CD4-positive, alpha-beta memory T cell (primary cell): ENCODE data around the gene AXDND1. TPM values are rescaled to one million over a fixed set of nuclear protein-coding genes. Genes with fewer than 3 reads are reported as not detected.

Source experiments
- CTCF ChIA-PET: fragments of 350-600 bp; sonication (Branson Sonifier 250); formaldehyde crosslinking; loops from one replicate; lab custom pipeline; 2021; ENCODE audit warnings: inconsistent platforms; ENCODE audit not compliant: partially characterized antibody; lab: Charles Lee
- POLR2A ChIA-PET: fragments of 350-600 bp; sonication (Branson Sonifier 250); formaldehyde crosslinking; loops from one replicate; lab custom pipeline; 2021; ENCODE audit not compliant: partially characterized antibody; lab: Charles Lee
- DNase-seq, 5 donors: peaks; one replicate each; pipeline versions ENCODE4 v3.0.0 to v3.0.0-alpha.2; 2020 to 2022; ENCODE audit warnings: mixed read lengths in 1 of 5
- H3K27ac ChIP-seq: one replicate; pipeline ENCODE4 v1.7.0; 2013; ENCODE audit warnings: low read depth, low read length
- H3K27me3 ChIP-seq: 2 replicates; pipeline ENCODE4 v1.7.0; 2013; ENCODE audit warnings: mild to moderate bottlenecking, low read length, moderate library complexity; ENCODE audit not compliant: insufficient read depth
- H3K36me3 ChIP-seq: 2 replicates; pipeline ENCODE4 v1.7.0; 2013; ENCODE audit warnings: mild to moderate bottlenecking, low read length, moderate library complexity; ENCODE audit not compliant: insufficient read depth
- H3K4me1 ChIP-seq: 2 replicates; pipeline ENCODE4 v1.7.0; 2013; ENCODE audit warnings: mild to moderate bottlenecking, low read length, moderate library complexity; ENCODE audit not compliant: insufficient read depth
- H3K4me3 ChIP-seq, 2 donors: one replicate each; pipeline ENCODE4 v1.7.0; 2013; ENCODE audit warnings: low read length in 2 of 2, mild to moderate bottlenecking in 1 of 2
- H3K9me3 ChIP-seq, 2 donors: one replicate each; pipeline ENCODE4 v1.7.0; 2013; ENCODE audit warnings: low read length in 2 of 2, control low read depth in 1 of 2; ENCODE audit not compliant: control insufficient read depth in 1 of 2
- H3K27ac Mint-ChIP-seq, 7 donors: one replicate each; pipeline ENCODE4 v1.8.0; 2020 to 2021; ENCODE audit warnings: mixed read lengths in 7 of 7, mild to moderate bottlenecking in 6 of 7, inconsistent platforms in 3 of 7, moderate library complexity in 3 of 7
- H3K27me3 Mint-ChIP-seq, 2 donors: one replicate each; pipeline ENCODE4 v1.8.0; 2020 to 2021; ENCODE audit warnings: mixed read lengths in 2 of 2
- H3K36me3 Mint-ChIP-seq, 2 donors: one replicate each; pipeline ENCODE4 v1.8.0; 2020 to 2021; ENCODE audit warnings: mixed read lengths in 2 of 2, inconsistent platforms in 1 of 2, mild to moderate bottlenecking in 1 of 2
- H3K4me1 Mint-ChIP-seq, 4 donors: one replicate each; pipeline ENCODE4 v1.8.0; 2020 to 2021; ENCODE audit warnings: mixed read lengths in 4 of 4, mild to moderate bottlenecking in 1 of 4
- H3K4me3 Mint-ChIP-seq, 8 donors: one replicate each; pipeline ENCODE4 v1.8.0; 2020 to 2021; ENCODE audit warnings: mixed read lengths in 8 of 8, mild to moderate bottlenecking in 7 of 8, moderate library complexity in 6 of 8, inconsistent platforms in 3 of 8
- H3K9me3 Mint-ChIP-seq, 8 donors: one replicate each; pipeline ENCODE4 v1.8.0; 2020 to 2021; ENCODE audit warnings: mixed read lengths in 8 of 8, mild to moderate bottlenecking in 5 of 8, inconsistent platforms in 3 of 8, moderate library complexity in 1 of 8
- intact Hi-C: fragments of 100-400 bp; cut with micrococcal nuclease; formaldehyde crosslinking; loops from one replicate; pipeline ENCODE4 v1.15.1; 2023
- polyA plus RNA-seq, 2 donors: library from polyadenylated mRNA; unstranded; fragments of 300-500 nt; fragmentation: Illumina TruSeq; gene quantifications; one replicate each; pipeline ENCODE4 v1.2.3, GENCODE V29; 2021
- total RNA-seq, 2 experiments: library from RNA; stranded (reverse); gene quantifications; one replicate each; pipeline ENCODE4 v1.2.3, GENCODE V29; 2021

AXDND1 gene
- total and polyA plus RNA-seq, 4 experiments from 2014 or later, result 0.44 to 1.3 TPM; not detected in 2

DNA sequence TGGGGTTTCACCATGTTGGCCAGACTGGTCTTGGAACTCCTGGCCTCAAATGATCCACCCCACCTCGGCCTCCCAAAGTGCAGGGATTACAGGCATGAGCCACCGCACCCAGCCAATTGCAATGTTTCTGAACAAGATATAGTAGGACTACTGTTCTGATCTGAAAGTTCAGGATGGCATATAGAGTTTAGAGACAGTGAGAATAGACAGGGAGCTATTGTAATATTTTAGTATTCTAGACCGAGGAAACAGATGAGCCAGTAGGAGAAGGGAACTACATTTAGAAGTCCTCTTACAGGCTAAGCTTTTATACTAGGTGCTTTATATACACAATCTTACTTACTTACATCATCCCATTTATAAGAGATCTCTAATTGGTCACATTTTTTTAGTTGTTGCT, 39.0 kb upstream of the AXDND1 start:
- H3K27me3 Mint-ChIP-seq, result no peaks in the 10 kb centered on the region
- peaks cover 16 to 27% (median 24%) of the 10 kb centered on the region in 4 donors for H3K4me1 Mint-ChIP-seq
- peaks cover 0 to 1% (median 0%) of the 10 kb centered on the region in 8 donors for H3K9me3 Mint-ChIP-seq
- POLR2A ChIA-PET, result interaction anchor here (1.1 to 1.4 kb wide), 2 partner anchors 14 to 33 kb away, joined by 3 read pairs; partner anchors contain the start of gene SOAT1
- H3K4me1 ChIP-seq, result no peaks in the 10 kb centered on the region
- no peaks in the 10 kb centered on the region for H3K9me3 ChIP-seq
- H3K4me3 Mint-ChIP-seq, result no peak overlapping the region
- no peaks in the 10 kb centered on the region for H3K27me3 ChIP-seq
- DNase-seq, result no peak
- intact Hi-C loops, result no loop called here
- CTCF ChIA-PET, result interaction anchor here (0.6 to 1.7 kb wide), 3 partner anchors 17 to 82 kb away, joined by 3 to 4 read pairs (median 4); no protein-coding TSS in a partner anchor
- H3K4me3 ChIP-seq, result no peak overlapping the region
- H3K27ac Mint-ChIP-seq, result no peak overlapping the region
- H3K36me3 ChIP-seq, result peaks cover 5% of the 10 kb centered on the region
- no peak overlapping the region for H3K27ac ChIP-seq
- H3K36me3 Mint-ChIP-seq, result peaks cover 56 to 63% of the 10 kb centered on the region in 2 donors

DNA sequence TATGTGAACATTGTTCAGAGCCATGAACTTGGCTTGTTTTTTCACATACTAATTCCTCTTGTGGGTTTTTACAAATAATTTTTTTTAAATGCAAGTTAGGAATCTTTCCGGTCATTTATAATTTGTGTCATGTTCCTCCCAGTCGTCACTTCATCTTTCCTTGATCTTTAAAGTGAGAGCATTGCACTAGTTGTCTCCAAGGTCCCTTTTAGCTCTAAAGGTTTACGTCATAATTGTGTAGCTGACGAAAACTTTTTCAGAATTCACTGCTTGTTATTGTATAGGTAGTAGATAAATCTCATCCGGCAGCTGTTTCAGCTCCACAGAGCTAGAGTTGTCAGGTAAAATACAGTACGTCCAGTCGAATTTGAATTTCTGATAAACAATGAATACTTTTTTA, 38.6 kb upstream of the AXDND1 start:
- DNase-seq, result no peak
- Histone ChIP-seq H3K9me3 (no peaks in the 10 kb centered on the region), H3K27ac (no peak overlapping the region), H3K36me3 (peaks cover 5% of the 10 kb centered on the region), H3K4me3 (no peak overlapping the region), H3K4me1 (no peaks in the 10 kb centered on the region), H3K27me3 (no peaks in the 10 kb centered on the region)
- H3K27me3 Mint-ChIP-seq, result no peaks in the 10 kb centered on the region
- ChIA-PET POLR2A (interaction anchor here (1.1 to 1.4 kb wide), 2 partner anchors 14 to 33 kb away, joined by 3 read pairs; partner anchors contain the start of gene SOAT1), CTCF (interaction anchor here (0.9 to 1.7 kb wide), 3 partner anchors 18 to 23 kb away, joined by 3 to 4 read pairs (median 4); no protein-coding TSS in a partner anchor)
- no peaks in the 10 kb centered on the region for H3K9me3 Mint-ChIP-seq
- H3K36me3 Mint-ChIP-seq, result peaks cover 51 to 63% of the 10 kb centered on the region in 2 donors
- peaks cover 13 to 24% (median 21%) of the 10 kb centered on the region in 4 donors for H3K4me1 Mint-ChIP-seq
- peak overlapping the region in 1 of 7 donors; percentile 68 for H3K27ac Mint-ChIP-seq
- intact Hi-C loops, result no loop called here
- no peak overlapping the region for H3K4me3 Mint-ChIP-seq

DNA sequence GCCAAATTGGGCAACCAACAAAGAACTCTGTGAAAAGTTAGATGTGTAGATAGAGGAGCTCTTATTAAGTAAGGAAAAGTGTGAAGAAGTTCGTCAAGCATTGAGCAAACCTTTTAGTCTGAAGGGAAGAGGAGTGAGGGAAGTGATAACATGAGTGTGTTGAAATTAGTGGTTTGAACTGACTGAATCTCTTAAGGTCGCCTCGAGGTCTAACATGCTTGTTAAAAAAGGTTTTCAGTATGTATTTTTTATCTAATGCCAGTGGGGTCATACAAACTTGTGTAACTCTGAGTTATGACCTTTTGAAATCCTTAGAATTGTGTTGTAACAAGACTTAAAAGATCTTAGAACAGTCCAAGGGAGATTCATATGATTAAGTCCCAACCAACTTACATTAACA, 38.1 kb upstream of the AXDND1 start:
- intact Hi-C loops, result no loop called here
- Mint-ChIP-seq H3K4me3 (no peak overlapping the region), H3K36me3 (peaks cover 47 to 59% of the 10 kb centered on the region in 2 donors), H3K4me1 (peaks cover 8 to 23% (median 20%) of the 10 kb centered on the region in 4 donors), H3K9me3 (no peaks in the 10 kb centered on the region), H3K27ac (no peak overlapping the region), H3K27me3 (no peaks in the 10 kb centered on the region)
- Histone ChIP-seq H3K36me3 (peaks cover 5% of the 10 kb centered on the region), H3K27me3 (no peaks in the 10 kb centered on the region), H3K9me3 (no peaks in the 10 kb centered on the region), H3K27ac (no peak overlapping the region), H3K4me3 (no peak overlapping the region), H3K4me1 (no peaks in the 10 kb centered on the region)
- ChIA-PET POLR2A (interaction anchor here (0.6 to 1.4 kb wide), 3 partner anchors 13 to 199 kb away, joined by 3 to 5 read pairs (median 3); partner anchors contain the start of gene SOAT1), CTCF (interaction anchor here (0.9 to 1.7 kb wide), 4 partner anchors 18 to 30 kb away, joined by 3 to 4 read pairs (median 4); no protein-coding TSS in a partner anchor)
- no peak for DNase-seq

DNA sequence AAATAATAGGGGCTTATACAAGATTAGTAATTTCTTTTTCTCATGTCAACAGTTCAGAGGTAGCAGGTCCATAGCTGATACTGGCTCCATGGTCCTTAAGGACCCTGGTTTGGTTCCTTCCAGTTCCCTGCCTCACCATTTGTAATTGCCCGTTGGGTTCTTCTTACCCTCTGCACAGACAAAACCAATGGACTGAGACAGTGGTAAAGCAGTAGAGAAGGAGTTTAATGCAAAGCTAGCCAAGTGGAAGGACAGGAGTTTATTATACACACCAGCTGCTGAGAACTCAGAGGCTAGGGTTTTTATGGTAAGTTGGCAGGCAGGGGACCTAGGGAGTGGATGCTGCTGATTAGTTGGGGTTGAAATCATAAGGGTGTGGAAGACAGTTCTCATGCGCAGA, 35.9 kb upstream of the AXDND1 start:
- Histone ChIP-seq H3K4me3 (no peak overlapping the region), H3K36me3 (peaks cover 5% of the 10 kb centered on the region), H3K27ac (no peak overlapping the region), H3K27me3 (no peaks in the 10 kb centered on the region), H3K9me3 (no peaks in the 10 kb centered on the region), H3K4me1 (no peaks in the 10 kb centered on the region)
- no peaks in the 10 kb centered on the region for H3K9me3 Mint-ChIP-seq
- POLR2A ChIA-PET, result no interaction called here
- peaks cover 7 to 25% (median 19%) of the 10 kb centered on the region in 4 donors for H3K4me1 Mint-ChIP-seq
- H3K27ac Mint-ChIP-seq, result peak overlapping the region in 5 of 7 donors; percentile 1 to 54 (median 17)
- CTCF ChIA-PET, result no interaction called here
- H3K36me3 Mint-ChIP-seq, result peaks cover 42 to 49% of the 10 kb centered on the region in 2 donors
- intact Hi-C loops, result no loop called here
- DNase-seq, result no peak
- no peaks in the 10 kb centered on the region for H3K27me3 Mint-ChIP-seq
- H3K4me3 Mint-ChIP-seq, result no peak overlapping the region

DNA sequence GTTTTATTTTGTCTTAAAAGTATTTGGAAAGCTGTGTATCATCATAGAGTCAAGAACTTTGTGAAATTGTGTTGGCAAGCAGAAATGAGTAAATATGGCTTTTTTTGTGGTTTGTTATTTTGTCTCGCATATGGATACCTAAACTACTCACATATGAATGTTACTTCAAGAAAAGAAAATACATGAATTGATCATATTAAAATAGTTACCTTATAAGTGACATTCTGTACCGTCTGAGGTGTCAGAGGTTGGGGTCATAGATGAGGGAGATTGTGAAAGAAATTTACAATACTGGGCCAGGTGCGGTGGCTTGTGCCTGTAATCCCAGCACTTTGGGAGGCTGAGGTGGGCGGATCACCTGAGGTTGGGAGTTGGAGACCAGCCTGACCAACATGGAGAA, 31.3 kb upstream of the AXDND1 start:
- Histone ChIP-seq H3K4me3 (no peak overlapping the region), H3K27ac (no peak overlapping the region), H3K27me3 (no peaks in the 10 kb centered on the region), H3K36me3 (peaks cover 6% of the 10 kb centered on the region), H3K9me3 (no peaks in the 10 kb centered on the region), H3K4me1 (no peaks in the 10 kb centered on the region)
- DNase-seq, result no peak
- Mint-ChIP-seq H3K4me1 (peaks cover 7 to 25% (median 17%) of the 10 kb centered on the region in 4 donors), H3K4me3 (no peak overlapping the region), H3K27me3 (no peaks in the 10 kb centered on the region), H3K9me3 (no peaks in the 10 kb centered on the region), H3K27ac (peak overlapping the region in 4 of 7 donors; percentile 3 to 64 (median 22)), H3K36me3 (peaks cover 28 to 55% of the 10 kb centered on the region in 2 donors)
- intact Hi-C loops, result no loop called here
- ChIA-PET POLR2A (no interaction called here), CTCF (interaction anchor here (0.5 kb wide), 1 partner anchor 17 kb away, joined by 3 read pairs; no protein-coding TSS in a partner anchor)

DNA sequence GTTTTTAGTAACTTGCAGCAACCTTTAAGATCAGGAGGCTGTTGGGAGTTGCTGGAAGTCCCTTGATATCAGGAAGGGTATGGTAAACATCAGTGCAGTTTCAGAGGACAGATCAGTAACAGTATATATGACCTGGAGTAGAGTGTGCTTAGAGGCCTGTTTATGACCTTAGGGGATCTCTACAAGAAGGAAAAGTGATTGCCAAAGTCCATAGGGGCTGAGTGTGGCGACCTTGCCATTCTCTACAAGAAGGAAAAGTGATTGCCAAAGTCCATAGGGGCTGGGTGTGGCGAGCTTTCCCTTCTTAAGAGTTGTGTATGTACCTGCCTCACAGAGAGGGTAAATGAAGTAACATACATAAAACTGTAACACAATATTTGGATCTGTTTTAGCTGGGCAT, 28.5 kb upstream of the AXDND1 start:
- no peak overlapping the region for H3K4me3 Mint-ChIP-seq
- POLR2A ChIA-PET, result no interaction called here

DNA sequence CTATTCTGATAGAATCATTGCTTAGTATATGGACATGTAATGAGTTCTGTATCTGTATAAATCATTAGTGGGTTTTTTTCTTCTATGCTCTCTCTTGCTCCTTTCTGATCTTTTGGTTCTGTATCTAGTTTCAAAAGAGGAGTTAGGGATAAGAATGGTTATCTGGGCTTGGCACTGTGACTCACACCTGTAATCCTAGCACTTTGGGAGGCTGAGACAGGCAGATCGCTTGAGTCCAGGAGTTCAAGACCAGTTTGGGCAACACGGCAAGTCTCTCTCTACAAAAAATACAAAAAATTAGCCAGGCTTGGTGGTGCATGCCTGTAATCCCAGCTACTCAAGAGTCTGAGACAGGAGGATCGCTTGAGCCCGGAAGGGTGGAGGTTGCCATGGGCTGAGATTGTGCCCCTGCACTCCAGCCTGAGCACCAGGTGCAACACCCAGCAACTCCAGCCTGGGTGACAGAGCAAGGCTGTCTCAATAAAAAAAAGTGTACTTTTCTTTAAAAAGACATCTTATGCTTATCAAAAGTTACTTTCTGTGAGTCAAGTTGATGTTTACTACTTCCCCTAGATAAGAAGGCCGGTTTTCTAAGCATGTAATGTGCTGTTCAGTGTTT, 27.7 kb upstream of the AXDND1 start:
- no peaks in the 10 kb centered on the region for H3K27me3 Mint-ChIP-seq
- peak overlapping the region in 1 of 7 donors; percentile 53 for H3K27ac Mint-ChIP-seq
- Histone ChIP-seq H3K9me3 (no peaks in the 10 kb centered on the region), H3K27ac (no peak overlapping the region), H3K36me3 (peaks cover 16% of the 10 kb centered on the region), H3K27me3 (no peaks in the 10 kb centered on the region), H3K4me1 (no peaks in the 10 kb centered on the region), H3K4me3 (no peak overlapping the region)
- no peak overlapping the region for H3K4me3 Mint-ChIP-seq
- peaks cover 0 to 8% (median 2%) of the 10 kb centered on the region in 4 donors for H3K4me1 Mint-ChIP-seq
- POLR2A ChIA-PET, result no interaction called here
- H3K9me3 Mint-ChIP-seq, result no peaks in the 10 kb centered on the region
- DNase-seq, result no peak
- intact Hi-C loops, result no loop called here
- H3K36me3 Mint-ChIP-seq, result peaks cover 31 to 60% of the 10 kb centered on the region in 2 donors
- CTCF ChIA-PET, result no interaction called here

More for the DNA sequence above, 28.5 kb upstream of the AXDND1 start:
- no peak overlapping the region for H3K27ac ChIP-seq
- Mint-ChIP-seq H3K9me3 (no peaks in the 10 kb centered on the region), H3K36me3 (peaks cover 24 to 54% of the 10 kb centered on the region in 2 donors), H3K27me3 (no peaks in the 10 kb centered on the region), H3K4me1 (peaks cover 0 to 10% (median 5%) of the 10 kb centered on the region in 4 donors), H3K27ac (peak overlapping the region in 5 of 7 donors; percentile 2 to 72 (median 53))
- no peaks in the 10 kb centered on the region for H3K27me3 ChIP-seq
- peaks cover 16% of the 10 kb centered on the region for H3K36me3 ChIP-seq
- intact Hi-C loops, result no loop called here
- H3K4me3 ChIP-seq, result no peak overlapping the region
- no peak for DNase-seq
- no peaks in the 10 kb centered on the region for H3K4me1 ChIP-seq
- CTCF ChIA-PET, result no interaction called here
- H3K9me3 ChIP-seq, result no peaks in the 10 kb centered on the region
